ENCODE results near the gene DDIT4. TPM values are rescaled to one million over a fixed set of nuclear protein-coding genes. Genes with fewer than 3 reads are reported as not detected.
"Not testable (repeated sequence)": the region's sequence is repeated elsewhere in the genome, so short reads cannot be mapped to it uniquely, and the experiment has no call there.

The DDIT4 gene
- total RNA-seq, 2 donors from 2014 or later, result 1,025 to 1,076 TPM

- peaks cover 4 to 6% of the 10 kb centered on the region in 2 donors for H3K9me3 Mint-ChIP-seq
- peaks cover 16 to 35% of the 10 kb centered on the region in 2 donors for H3K36me3 Mint-ChIP-seq
- peak overlapping the region; percentile 100 for H3K27ac Mint-ChIP-seq
- peak; percentile 60 to 67 for ATAC-seq
- peak; percentile 92 to 99 for DNase-seq (ENCODE audit: low spot score in 2 of 2)
Observed at GRCh38 chr10:72297281-72297804, 23.6 kb downstream of the DDIT4 start.

- DNase-seq (ENCODE audit: low spot score in 2 of 2) (peak; percentile 92 to 98), ATAC-seq (peak; percentile 69 to 72)
- Mint-ChIP-seq H3K36me3 (peaks cover 16 to 35% of the 10 kb centered on the region in 2 donors), H3K9me3 (peaks cover 4 to 6% of the 10 kb centered on the region in 2 donors), H3K27ac (peak overlapping the region; percentile 100)
Observed at GRCh38 chr10:72297805-72298591, 24.3 kb downstream of the DDIT4 start.

- H3K36me3 Mint-ChIP-seq, result peaks cover 14 to 34% of the 10 kb centered on the region in 2 donors
- peaks cover 4 to 6% of the 10 kb centered on the region in 2 donors for H3K9me3 Mint-ChIP-seq
- DNase-seq (ENCODE audit: low spot score in 2 of 2) (no peak), ATAC-seq (no peak)
- peak overlapping the region; percentile 100 for H3K27ac Mint-ChIP-seq
Observed at GRCh38 chr10:72298592-72299519, 25.1 kb downstream of the DDIT4 start.

GRCh38 chr10:72303424-72304128, 29.9 kb downstream of the DDIT4 start:
- peaks cover 4 to 6% of the 10 kb centered on the region in 2 donors for H3K9me3 Mint-ChIP-seq
- H3K27ac Mint-ChIP-seq, result peak overlapping the region; percentile 89 to 93
- peak in 1 of 2 donors; percentile 16 for ATAC-seq
- H3K36me3 Mint-ChIP-seq, result peaks cover 8 to 10% of the 10 kb centered on the region in 2 donors
- no peak for DNase-seq (ENCODE audit: low spot score in 2 of 2)

- DNase-seq (ENCODE audit: low spot score in 2 of 2), result no peak
Observed at GRCh38 chr10:72306215-72306760, 32.6 kb downstream of the DDIT4 start.

GRCh38 chr10:72307711-72308110, 34.0 kb downstream of the DDIT4 start:
- not testable (repeated sequence) for ATAC-seq; DNase-seq (ENCODE audit: low spot score in 2 of 2); H3K36me3 Mint-ChIP-seq; H3K9me3 Mint-ChIP-seq
- peak overlapping the region; percentile 79 to 96 for H3K27ac Mint-ChIP-seq

More at GRCh38 chr10:72306215-72306760, 32.6 kb downstream of the DDIT4 start:
- no peak for ATAC-seq
- H3K27ac Mint-ChIP-seq, result peak overlapping the region; percentile 93 to 97
- peaks cover 3 to 9% of the 10 kb centered on the region in 2 donors for H3K36me3 Mint-ChIP-seq
- H3K9me3 Mint-ChIP-seq, result peaks cover under 1 to 2% of the 10 kb centered on the region in 2 donors

- ATAC-seq (peak; percentile 34 to 53), DNase-seq (ENCODE audit: low spot score in 2 of 2) (no peak)
- H3K27ac Mint-ChIP-seq, result peak overlapping the region; percentile 79 to 96
- no peaks in the 10 kb centered on the region for H3K9me3 Mint-ChIP-seq
- peaks cover 0 to 5% of the 10 kb centered on the region in 2 donors for H3K36me3 Mint-ChIP-seq
Observed at GRCh38 chr10:72308320-72308987, 34.7 kb downstream of the DDIT4 start.

GRCh38 chr10:72309290-72310240, 35.8 kb downstream of the DDIT4 start:
- ATAC-seq (no peak), DNase-seq (ENCODE audit: low spot score in 2 of 2) (no peak)
- Mint-ChIP-seq H3K36me3 (peaks cover 0 to 5% of the 10 kb centered on the region in 2 donors), H3K27ac (peak overlapping the region; percentile 79 to 96), H3K9me3 (no peaks in the 10 kb centered on the region)

- no peak for DNase-seq (ENCODE audit: low spot score in 2 of 2)
- peak overlapping the region; percentile 79 to 96 for H3K27ac Mint-ChIP-seq
- ATAC-seq, result no peak
- peaks cover 0 to 5% of the 10 kb centered on the region in 2 donors for H3K36me3 Mint-ChIP-seq
- no peaks in the 10 kb centered on the region for H3K9me3 Mint-ChIP-seq
Observed at GRCh38 chr10:72310241-72310633, 36.5 kb downstream of the DDIT4 start.

- ATAC-seq, result no peak
- H3K36me3 Mint-ChIP-seq, result peaks cover 3 to 5% of the 10 kb centered on the region in 2 donors
- no peaks in the 10 kb centered on the region for H3K9me3 Mint-ChIP-seq
- no peak for DNase-seq (ENCODE audit: low spot score in 2 of 2)
- peak overlapping the region; percentile 79 to 96 for H3K27ac Mint-ChIP-seq
Observed at GRCh38 chr10:72310636-72311035, 36.9 kb downstream of the DDIT4 start.

GRCh38 chr10:72311667-72312066, 37.9 kb downstream of the DDIT4 start:
- DNase-seq (ENCODE audit: low spot score in 2 of 2) (no peak), ATAC-seq (peak; percentile 72 to 75)
- Mint-ChIP-seq H3K9me3 (peaks cover 0 to 5% of the 10 kb centered on the region in 2 donors), H3K36me3 (peaks cover 9 to 11% of the 10 kb centered on the region in 2 donors), H3K27ac (peak overlapping the region; percentile 46)

- H3K9me3 Mint-ChIP-seq, result peaks cover 0 to 5% of the 10 kb centered on the region in 2 donors
- no peak overlapping the region for H3K27ac Mint-ChIP-seq
- DNase-seq (ENCODE audit: low spot score in 2 of 2) (no peak), ATAC-seq (no peak)
- H3K36me3 Mint-ChIP-seq, result peaks cover 9 to 11% of the 10 kb centered on the region in 2 donors
Observed at GRCh38 chr10:72312865-72313391, 39.2 kb downstream of the DDIT4 start.

- Mint-ChIP-seq H3K9me3 (peaks cover 0 to 5% of the 10 kb centered on the region in 2 donors), H3K36me3 (peaks cover 11 to 16% of the 10 kb centered on the region in 2 donors), H3K27ac (peak overlapping the region in 1 of 2 donors; percentile 22)
- no peak for DNase-seq (ENCODE audit: low spot score in 2 of 2)
- no peak for ATAC-seq
Observed at GRCh38 chr10:72314263-72314662, 40.5 kb downstream of the DDIT4 start.

GRCh38 chr10:72315054-72315453, 41.3 kb downstream of the DDIT4 start:
- Mint-ChIP-seq H3K27ac (peak overlapping the region in 1 of 2 donors; percentile 95), H3K9me3 (peaks cover 0 to 5% of the 10 kb centered on the region in 2 donors), H3K36me3 (peaks cover 6 to 16% of the 10 kb centered on the region in 2 donors)
- no peak for DNase-seq (ENCODE audit: low spot score in 2 of 2)
- ATAC-seq, result no peak
